Kidney epithelial cell (primary cell): Measurements from ENCODE around the gene FCF1. TPM values are rescaled to one million over a fixed set of nuclear protein-coding genes. Genes with fewer than 3 reads are reported as not detected.

Experiments used
- DNase-seq: peaks from one replicate; pipeline ENCODE4 v3.0.0-alpha.2; 2010; ENCODE audit warnings: low read depth
- H3K27me3 ChIP-seq: 2 replicates; pipeline ENCODE4 v1.6.0; 2011; ENCODE audit warnings: low read length; ENCODE audit not compliant: control insufficient read depth, insufficient read depth
- H3K36me3 ChIP-seq: 2 replicates; pipeline ENCODE4 v1.5.1; 2011; ENCODE audit warnings: low read length; ENCODE audit not compliant: control insufficient read depth, insufficient read depth
- H3K4me3 ChIP-seq: 2 replicates; pipeline ENCODE4 v1.5.1; 2011; ENCODE audit warnings: low read depth, mild to moderate bottlenecking, control low read depth, low read length
- total RNA-seq: library from RNA; depleted of rRNA; stranded (reverse); fragments of >200 nt; gene quantifications from 2 replicates; pipeline ENCODE4 v1.2.3, GENCODE V29; 2015
- TF ChIP-seq, protein P1 (sequence below): IDR thresholded peaks from 2 replicates; pipeline ENCODE4 v1.5.1; 2011; ENCODE audit warnings: mild to moderate bottlenecking, moderate library complexity, low read length, control low read depth, inconsistent platforms; ENCODE audit not compliant: insufficient read depth, poor library complexity, severe bottlenecking

The FCF1 gene
- total RNA-seq, 1 donor from 2014 or later, result 45.4 TPM

GRCh38 chr14:74704656-74705055 lies 8.3 kb upstream of the FCF1 start:
- Histone ChIP-seq H3K36me3 (no peaks in the 10 kb centered on the region), H3K4me3 (no peak overlapping the region), H3K27me3 (no peaks in the 10 kb centered on the region)
- TF ChIP-seq, protein P1, sequence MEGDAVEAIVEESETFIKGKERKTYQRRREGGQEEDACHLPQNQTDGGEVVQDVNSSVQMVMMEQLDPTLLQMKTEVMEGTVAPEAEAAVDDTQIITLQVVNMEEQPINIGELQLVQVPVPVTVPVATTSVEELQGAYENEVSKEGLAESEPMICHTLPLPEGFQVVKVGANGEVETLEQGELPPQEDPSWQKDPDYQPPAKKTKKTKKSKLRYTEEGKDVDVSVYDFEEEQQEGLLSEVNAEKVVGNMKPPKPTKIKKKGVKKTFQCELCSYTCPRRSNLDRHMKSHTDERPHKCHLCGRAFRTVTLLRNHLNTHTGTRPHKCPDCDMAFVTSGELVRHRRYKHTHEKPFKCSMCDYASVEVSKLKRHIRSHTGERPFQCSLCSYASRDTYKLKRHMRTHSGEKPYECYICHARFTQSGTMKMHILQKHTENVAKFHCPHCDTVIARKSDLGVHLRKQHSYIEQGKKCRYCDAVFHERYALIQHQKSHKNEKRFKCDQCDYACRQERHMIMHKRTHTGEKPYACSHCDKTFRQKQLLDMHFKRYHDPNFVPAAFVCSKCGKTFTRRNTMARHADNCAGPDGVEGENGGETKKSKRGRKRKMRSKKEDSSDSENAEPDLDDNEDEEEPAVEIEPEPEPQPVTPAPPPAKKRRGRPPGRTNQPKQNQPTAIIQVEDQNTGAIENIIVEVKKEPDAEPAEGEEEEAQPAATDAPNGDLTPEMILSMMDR, result no peak
- DNase-seq, result no peak

DNA sequence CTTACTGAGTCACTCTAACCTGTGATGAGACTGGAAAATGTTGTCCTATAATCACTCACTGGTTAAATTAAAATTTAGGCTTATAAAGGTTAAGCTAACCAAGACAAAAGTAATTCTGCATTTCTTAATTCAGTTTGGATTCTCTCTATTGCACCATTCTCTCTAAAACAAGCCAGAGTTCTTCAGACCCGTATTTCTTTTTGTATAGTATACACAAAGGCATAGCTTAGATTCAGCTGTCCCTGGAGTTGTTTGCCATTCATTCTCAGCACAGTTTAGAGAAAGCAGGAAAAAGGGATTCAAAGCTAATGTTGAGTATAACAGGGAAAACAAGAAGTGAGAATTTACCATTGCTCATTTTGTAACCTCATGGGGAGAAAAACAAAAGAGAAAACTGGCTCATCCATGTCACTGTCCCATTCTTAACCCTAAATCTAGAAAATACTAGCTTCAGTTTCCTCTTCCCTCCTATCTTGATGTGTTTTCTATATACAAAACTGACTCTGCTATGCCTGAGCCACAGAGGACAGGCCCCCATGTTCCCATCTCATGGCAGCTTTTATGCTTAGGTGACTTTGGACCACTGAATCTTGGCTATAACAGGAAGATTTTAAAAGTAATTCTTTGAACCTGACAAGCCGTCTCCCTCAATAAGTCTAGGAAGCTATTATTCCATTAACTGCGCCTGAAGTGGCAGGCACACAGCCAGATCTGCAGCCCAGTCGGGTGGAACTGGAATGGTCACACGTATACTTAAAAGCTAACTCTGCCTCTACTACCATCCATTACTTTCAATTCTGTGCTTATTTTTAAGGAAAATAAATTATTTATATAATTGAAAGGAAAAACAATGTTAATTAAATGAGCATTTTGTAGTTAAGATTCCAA lies 7.1 kb upstream of the FCF1 start:
- TF ChIP-seq, protein P1, result no peak
- Histone ChIP-seq H3K4me3 (no peak overlapping the region), H3K36me3 (no peaks in the 10 kb centered on the region), H3K27me3 (no peaks in the 10 kb centered on the region)
- peak; percentile 12 for DNase-seq

GRCh38 chr14:74710480-74710879 lies 2.5 kb upstream of the FCF1 start:
- DNase-seq, result no peak
- no peaks in the 10 kb centered on the region for H3K36me3 ChIP-seq
- H3K27me3 ChIP-seq, result no peaks in the 10 kb centered on the region
- H3K4me3 ChIP-seq, result no peak overlapping the region
- TF ChIP-seq, protein P1, result no peak

- Histone ChIP-seq H3K36me3 (no peaks in the 10 kb centered on the region), H3K4me3 (no peak overlapping the region), H3K27me3 (no peaks in the 10 kb centered on the region)
- no peak for DNase-seq
- TF ChIP-seq, protein P1, result no peak
Measured at GRCh38 chr14:74711651-74712050, 1.3 kb upstream of the FCF1 start.

DNA sequence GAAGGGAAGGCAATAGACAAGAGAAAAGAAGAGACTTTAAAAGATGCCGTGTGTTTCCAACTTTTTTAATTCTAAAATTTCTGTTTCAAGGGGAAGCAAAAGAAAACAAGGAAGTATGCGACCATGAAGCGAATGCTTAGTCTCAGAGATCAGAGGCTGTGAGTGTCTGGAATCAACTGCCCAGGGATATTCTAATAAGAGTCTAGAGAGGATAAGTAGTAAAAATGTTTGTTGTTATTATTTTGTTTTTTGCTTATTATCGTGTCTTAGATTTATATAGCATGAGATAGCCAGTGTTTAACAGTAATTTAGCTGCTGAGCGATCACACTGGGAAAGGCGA lies 421 bp downstream of the FCF1 start:
- DNase-seq, result no peak
- TF ChIP-seq, protein P1, result no peak
- Histone ChIP-seq H3K27me3 (no peaks in the 10 kb centered on the region), H3K36me3 (no peaks in the 10 kb centered on the region), H3K4me3 (peak overlapping the region; percentile 98)

- DNase-seq, result no peak
- H3K4me3 ChIP-seq, result no peak overlapping the region
- TF ChIP-seq, protein P1, result no peak
- no peaks in the 10 kb centered on the region for H3K36me3 ChIP-seq
- no peaks in the 10 kb centered on the region for H3K27me3 ChIP-seq
Measured at GRCh38 chr14:74720526-74720925, 7.6 kb downstream of the FCF1 start.
